Lower lobe of right lung (tissue), 2 donors: ENCODE results near the gene FNDC1. TPM values are rescaled to one million over a fixed set of nuclear protein-coding genes. Genes with fewer than 3 reads are reported as not detected.

ENCODE experiments used
- ATAC-seq, 2 donors: fragments of 200-7000 bp; cut with Tn5 transposase; one replicate each; pipeline ENCODE4 v1.9.1; 2020 to 2022; ENCODE audit warnings: mild to moderate bottlenecking in 2 of 2, moderate library complexity in 2 of 2
- DNase-seq: peaks from one replicate; pipeline ENCODE4 v3.0.0-alpha.2; 2020
- H3K27ac ChIP-seq: fragments of 200-600 bp; one replicate; pipeline ENCODE4 v1.8.0; 2022
- H3K27me3 ChIP-seq: fragments of 200-600 bp; one replicate; pipeline ENCODE4 v1.8.0; 2022; ENCODE audit warnings: low read depth
- H3K36me3 ChIP-seq: fragments of 200-600 bp; one replicate; pipeline ENCODE4 v1.8.0; 2022; ENCODE audit warnings: mild to moderate bottlenecking
- H3K4me1 ChIP-seq: fragments of 200-600 bp; one replicate; pipeline ENCODE4 v1.8.0; 2022
- H3K4me3 ChIP-seq: fragments of 200-600 bp; one replicate; pipeline ENCODE4 v1.8.0; 2022; ENCODE audit warnings: mild to moderate bottlenecking
- H3K9me3 ChIP-seq: fragments of 200-600 bp; one replicate; pipeline ENCODE4 v1.8.0; 2022
- intact Hi-C: fragments of 100-400 bp; cut with DNase I; formaldehyde crosslinking; loops from one replicate; pipeline ENCODE4 v1.11.0; 2022
- total RNA-seq: library from RNA; stranded (reverse); fragmentation: NEBNext Ultra II Directional; extraction: Animal tissue kit (Norgen Biotek cat#: 25700); gene quantifications from one replicate; pipeline ENCODE4 v1.2.1, GENCODE V29; 2021
- TF ChIP-seq, protein P1 (sequence below): fragments of 200-600 bp; IDR thresholded peaks from one replicate; pipeline ENCODE4 v1.8.0; 2022; ENCODE audit warnings: antibody characterized with exemption, mild to moderate bottlenecking
- donor health status: DM: no; HTN: yes; CAD: no; lungs with severe emphysema.

Gene FNDC1
- total RNA-seq, 1 donor from 2014 or later: 0.44 TPM

GRCh38 chr6:159156089-159156488 is 13.1 kb upstream of the FNDC1 start:
- no peak overlapping the region for H3K4me3 ChIP-seq
- H3K9me3 ChIP-seq: peaks cover 11% of the 10 kb centered on the region
- H3K4me1 ChIP-seq: no peaks in the 10 kb centered on the region
- no peak for ATAC-seq
- DNase-seq: no peak
- no peaks in the 10 kb centered on the region for H3K36me3 ChIP-seq
- TF ChIP-seq, protein P1, sequence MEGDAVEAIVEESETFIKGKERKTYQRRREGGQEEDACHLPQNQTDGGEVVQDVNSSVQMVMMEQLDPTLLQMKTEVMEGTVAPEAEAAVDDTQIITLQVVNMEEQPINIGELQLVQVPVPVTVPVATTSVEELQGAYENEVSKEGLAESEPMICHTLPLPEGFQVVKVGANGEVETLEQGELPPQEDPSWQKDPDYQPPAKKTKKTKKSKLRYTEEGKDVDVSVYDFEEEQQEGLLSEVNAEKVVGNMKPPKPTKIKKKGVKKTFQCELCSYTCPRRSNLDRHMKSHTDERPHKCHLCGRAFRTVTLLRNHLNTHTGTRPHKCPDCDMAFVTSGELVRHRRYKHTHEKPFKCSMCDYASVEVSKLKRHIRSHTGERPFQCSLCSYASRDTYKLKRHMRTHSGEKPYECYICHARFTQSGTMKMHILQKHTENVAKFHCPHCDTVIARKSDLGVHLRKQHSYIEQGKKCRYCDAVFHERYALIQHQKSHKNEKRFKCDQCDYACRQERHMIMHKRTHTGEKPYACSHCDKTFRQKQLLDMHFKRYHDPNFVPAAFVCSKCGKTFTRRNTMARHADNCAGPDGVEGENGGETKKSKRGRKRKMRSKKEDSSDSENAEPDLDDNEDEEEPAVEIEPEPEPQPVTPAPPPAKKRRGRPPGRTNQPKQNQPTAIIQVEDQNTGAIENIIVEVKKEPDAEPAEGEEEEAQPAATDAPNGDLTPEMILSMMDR: no peak
- H3K27ac ChIP-seq: no peak overlapping the region
- intact Hi-C loops: no loop called here
- no peaks in the 10 kb centered on the region for H3K27me3 ChIP-seq

DNA sequence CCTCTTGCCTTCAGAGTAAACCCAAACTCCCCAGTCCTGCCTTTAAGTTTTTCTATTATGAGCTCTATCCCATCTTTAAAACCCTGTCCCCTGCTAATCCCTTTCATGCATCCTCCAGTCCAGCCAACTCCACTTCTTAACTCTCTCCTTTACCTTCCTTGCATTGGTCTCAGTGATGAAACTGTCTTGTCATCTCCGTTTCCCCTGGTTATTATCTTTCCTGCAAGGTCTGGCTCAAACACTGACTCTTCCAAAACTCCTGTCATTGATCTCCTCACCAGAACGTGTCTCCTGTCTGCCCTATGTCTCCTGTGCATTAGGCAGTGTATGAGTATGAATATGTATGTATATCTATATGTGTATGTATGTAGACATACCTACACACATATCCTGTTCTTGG is 11.8 kb upstream of the FNDC1 start:
- intact Hi-C loops: no loop called here
- Histone ChIP-seq H3K27ac (no peak overlapping the region), H3K27me3 (no peaks in the 10 kb centered on the region), H3K4me1 (no peaks in the 10 kb centered on the region), H3K4me3 (no peak overlapping the region), H3K9me3 (peaks cover 11% of the 10 kb centered on the region), H3K36me3 (no peaks in the 10 kb centered on the region)
- ATAC-seq: no peak
- TF ChIP-seq, protein P1: no peak
- DNase-seq: no peak

DNA sequence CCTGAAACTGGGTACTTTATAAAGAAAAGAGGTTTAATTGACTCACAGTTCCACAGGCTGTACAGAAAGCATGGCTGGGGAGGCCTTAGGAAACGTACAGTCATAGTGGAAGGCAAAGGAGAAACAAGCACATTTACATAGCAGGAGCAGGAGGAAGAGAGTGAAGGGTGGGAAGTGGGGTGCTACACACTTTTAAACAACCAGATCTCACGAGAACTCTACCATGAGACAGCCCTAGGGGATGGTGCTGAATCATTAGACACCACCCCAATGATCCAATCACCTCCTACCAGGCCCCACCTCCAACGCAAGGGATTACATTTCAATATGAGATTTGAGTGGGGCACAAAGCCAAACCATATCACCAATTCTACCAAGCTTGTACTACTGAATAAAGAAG is 7.4 kb upstream of the FNDC1 start:
- no peaks in the 10 kb centered on the region for H3K9me3 ChIP-seq
- TF ChIP-seq, protein P1: no peak
- DNase-seq: no peak
- ATAC-seq: no peak
- peaks cover 4% of the 10 kb centered on the region for H3K4me1 ChIP-seq
- no peaks in the 10 kb centered on the region for H3K36me3 ChIP-seq
- no peak overlapping the region for H3K27ac ChIP-seq
- H3K4me3 ChIP-seq: no peak overlapping the region
- peaks cover 3% of the 10 kb centered on the region for H3K27me3 ChIP-seq
- intact Hi-C loops: no loop called here

- H3K36me3 ChIP-seq: no peaks in the 10 kb centered on the region
- H3K27me3 ChIP-seq: peaks cover 23% of the 10 kb centered on the region
- DNase-seq: no peak
- H3K4me1 ChIP-seq: peaks cover 11% of the 10 kb centered on the region
- H3K27ac ChIP-seq: no peak overlapping the region
- H3K4me3 ChIP-seq: no peak overlapping the region
- no peak for ATAC-seq
- H3K9me3 ChIP-seq: no peaks in the 10 kb centered on the region
- TF ChIP-seq, protein P1: no peak
- intact Hi-C loops: no loop called here
Observed at GRCh38 chr6:159163901-159164370, 5.3 kb upstream of the FNDC1 start.

GRCh38 chr6:159168536-159169192 is 536 bp upstream of the FNDC1 start:
- Histone ChIP-seq H3K27me3 (peaks cover 52% of the 10 kb centered on the region), H3K4me3 (peak overlapping the region; percentile 44), H3K9me3 (no peaks in the 10 kb centered on the region), H3K36me3 (no peaks in the 10 kb centered on the region), H3K4me1 (peaks cover 21% of the 10 kb centered on the region), H3K27ac (no peak overlapping the region)
- intact Hi-C loops: no loop called here
- TF ChIP-seq, protein P1: peak; percentile 36
- ATAC-seq: peak; percentile 72
- DNase-seq: peak; percentile 61
